ENCODE measurements around the gene GADD45A.

Gene GADD45A

DNA sequence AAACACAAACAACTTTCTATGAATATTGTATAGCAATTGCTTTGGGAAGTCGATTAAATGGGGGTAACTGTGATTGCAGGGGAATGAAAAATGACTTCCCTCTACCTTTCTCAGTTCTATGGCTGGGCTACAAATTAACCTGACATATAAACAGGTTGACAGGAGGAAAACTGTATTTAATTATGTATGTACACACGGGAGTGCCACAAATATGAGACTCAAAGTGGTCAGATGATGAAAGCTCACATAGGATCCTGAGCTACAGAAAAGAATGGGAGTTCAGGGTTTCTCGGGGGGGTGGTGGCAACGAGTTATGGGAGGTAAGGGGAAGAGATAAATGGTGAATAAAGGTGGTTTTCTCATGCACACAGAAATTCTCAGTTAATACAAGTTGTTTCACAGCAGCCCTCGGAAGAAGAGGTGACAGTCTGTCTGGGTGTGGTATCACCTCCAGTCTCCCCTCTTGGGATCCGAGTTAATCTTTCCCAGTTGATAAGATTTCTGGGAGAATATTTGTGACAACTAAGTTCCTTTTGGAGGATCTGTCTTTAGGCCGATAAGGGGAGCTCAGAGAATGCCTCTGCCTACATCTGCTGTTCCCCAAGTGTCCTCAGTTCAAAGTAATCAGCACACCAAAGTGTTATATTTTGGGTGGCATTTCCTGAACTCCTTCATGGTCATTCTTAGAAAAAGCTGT lies 26.3 kb downstream of the GADD45A start:
- no peaks in the 10 kb centered on the region for H3K9me3 ChIP-seq (ENCODE audit: insufficient read depth, low read length)
- no peaks in the 10 kb centered on the region for H3K27me3 ChIP-seq (ENCODE audit: insufficient read depth, insufficient read length)
- no peak overlapping the region for H3K9ac ChIP-seq (ENCODE audit: insufficient read length, low read depth)
- DNase-seq (ENCODE audit: low read depth, low spot score): no peak
- no peak for TF ChIP-seq YY1 (IDR thresholded peaks at IDR 0.05; ENCODE audit: insufficient read depth, insufficient read length)
- no peak for TF ChIP-seq SUZ12 (IDR thresholded peaks at IDR 0.05; ENCODE audit: extremely low read depth, insufficient read depth, insufficient read length)
- no peak for TF ChIP-seq ZNF274 (IDR thresholded peaks at IDR 0.05; ENCODE audit: low read depth, low read length)
- no peak overlapping the region for H3K4me3 ChIP-seq (ENCODE audit: insufficient read length, low read depth)
- no peaks in the 10 kb centered on the region for H3K4me1 ChIP-seq (ENCODE audit: insufficient read depth, insufficient read length)
- H3K36me3 ChIP-seq (ENCODE audit: insufficient read depth, insufficient read length, low read length): peaks cover 8% of the 10 kb centered on the region

DNA sequence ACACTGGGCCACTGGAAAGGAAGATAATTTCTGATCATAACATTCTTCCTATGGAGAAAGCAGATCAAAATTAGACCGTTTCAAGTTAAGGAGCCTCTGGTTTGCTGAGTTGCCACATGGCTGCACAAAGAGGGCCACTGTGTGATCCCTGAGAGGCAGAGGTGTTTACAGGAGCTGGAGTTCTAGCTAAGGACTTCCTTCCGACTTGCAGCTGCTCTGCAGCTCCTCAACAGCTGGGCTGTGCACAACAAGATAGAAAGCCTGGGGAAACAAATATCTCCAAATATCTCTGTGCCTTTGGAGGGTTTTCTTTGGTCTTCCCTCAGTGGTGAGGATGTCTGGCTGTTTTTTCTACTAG lies 26.8 kb downstream of the GADD45A start:
- H3K4me1 ChIP-seq (ENCODE audit: insufficient read depth, insufficient read length): no peaks in the 10 kb centered on the region
- TF ChIP-seq ZNF274 (IDR thresholded peaks at IDR 0.05; ENCODE audit: low read depth, low read length) (no peak), YY1 (IDR thresholded peaks at IDR 0.05; ENCODE audit: insufficient read depth, insufficient read length) (no peak), SUZ12 (IDR thresholded peaks at IDR 0.05; ENCODE audit: extremely low read depth, insufficient read depth, insufficient read length) (no peak)
- no peak overlapping the region for H3K9ac ChIP-seq (ENCODE audit: insufficient read length, low read depth)
- no peak for DNase-seq (ENCODE audit: low read depth, low spot score)
- peaks cover 6% of the 10 kb centered on the region for H3K36me3 ChIP-seq (ENCODE audit: insufficient read depth, insufficient read length, low read length)
- no peaks in the 10 kb centered on the region for H3K27me3 ChIP-seq (ENCODE audit: insufficient read depth, insufficient read length)
- H3K4me3 ChIP-seq (ENCODE audit: insufficient read length, low read depth): no peak overlapping the region
- no peaks in the 10 kb centered on the region for H3K9me3 ChIP-seq (ENCODE audit: insufficient read depth, low read length)

DNA sequence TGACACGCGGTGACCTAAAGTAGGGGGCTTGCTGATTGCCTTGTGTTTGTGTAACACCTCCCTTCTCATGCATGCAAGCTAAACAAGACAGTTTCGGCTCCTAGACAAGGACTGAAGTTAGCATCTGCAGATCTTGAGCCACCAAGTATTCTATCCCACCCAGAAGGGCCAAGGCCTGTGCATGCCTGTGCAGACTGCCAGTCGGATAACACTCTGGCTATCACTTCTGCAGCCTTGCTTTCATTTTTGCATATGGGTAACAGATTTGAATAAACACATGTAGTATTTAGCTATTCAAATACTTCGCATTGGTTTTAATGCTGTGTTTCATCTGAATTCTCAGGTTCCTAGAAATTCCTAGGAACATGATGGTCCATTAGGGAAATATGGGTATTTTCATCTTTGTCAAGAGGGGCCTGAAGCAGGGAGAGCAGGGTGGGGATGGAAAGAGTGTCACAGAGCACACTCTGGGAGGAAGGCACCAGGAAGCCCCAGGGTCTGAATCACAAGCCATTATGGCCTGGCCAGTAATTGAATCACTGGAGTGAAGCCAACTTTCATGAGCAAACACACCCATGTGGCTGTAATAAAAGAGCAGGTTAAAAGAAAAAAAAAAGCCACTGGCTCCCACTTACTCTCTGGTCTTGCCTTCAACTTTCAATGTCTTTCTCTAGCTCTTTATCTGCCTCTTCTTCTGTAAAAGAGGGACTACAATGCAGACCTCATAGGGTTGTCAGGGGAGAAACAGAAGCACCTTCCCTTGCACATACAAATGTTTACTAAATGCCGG lies 28.3 kb downstream of the GADD45A start:
- H3K4me1 ChIP-seq (ENCODE audit: insufficient read depth, insufficient read length): no peaks in the 10 kb centered on the region
- no peak for DNase-seq (ENCODE audit: low read depth, low spot score)
- peaks cover 3% of the 10 kb centered on the region for H3K36me3 ChIP-seq (ENCODE audit: insufficient read depth, insufficient read length, low read length)
- H3K9ac ChIP-seq (ENCODE audit: insufficient read length, low read depth): no peak overlapping the region
- H3K9me3 ChIP-seq (ENCODE audit: insufficient read depth, low read length): no peaks in the 10 kb centered on the region
- H3K4me3 ChIP-seq (ENCODE audit: insufficient read length, low read depth): no peak overlapping the region
- H3K27me3 ChIP-seq (ENCODE audit: insufficient read depth, insufficient read length): no peaks in the 10 kb centered on the region
- TF ChIP-seq SUZ12 (IDR thresholded peaks at IDR 0.05; ENCODE audit: extremely low read depth, insufficient read depth, insufficient read length): no peak
- no peak for TF ChIP-seq YY1 (IDR thresholded peaks at IDR 0.05; ENCODE audit: insufficient read depth, insufficient read length)
- no peak for TF ChIP-seq ZNF274 (IDR thresholded peaks at IDR 0.05; ENCODE audit: low read depth, low read length)

DNA sequence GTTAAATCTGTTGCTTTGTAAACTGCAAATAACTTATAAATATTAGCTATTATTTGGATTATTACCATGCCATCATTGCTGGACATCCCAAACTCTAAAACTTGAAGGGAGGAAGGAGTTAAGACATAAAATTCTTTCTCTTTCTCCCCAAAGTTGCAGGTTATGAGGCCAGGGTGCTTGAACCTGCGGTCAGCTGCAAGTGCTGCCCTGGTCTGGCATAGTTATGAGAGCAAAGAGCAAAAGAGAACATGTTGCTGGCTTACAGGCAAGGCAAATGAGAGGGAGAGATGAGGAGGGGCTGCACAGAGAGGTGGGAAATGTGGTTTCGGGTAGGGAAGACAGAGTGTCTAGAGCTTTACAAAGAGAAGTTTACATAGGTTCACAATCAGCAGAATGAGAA lies 30.8 kb downstream of the GADD45A start:
- Histone ChIP-seq H3K4me3 (ENCODE audit: insufficient read length, low read depth) (no peak overlapping the region), H3K36me3 (ENCODE audit: insufficient read depth, insufficient read length, low read length) (no peaks in the 10 kb centered on the region), H3K9ac (ENCODE audit: insufficient read length, low read depth) (no peak overlapping the region), H3K4me1 (ENCODE audit: insufficient read depth, insufficient read length) (no peaks in the 10 kb centered on the region), H3K9me3 (ENCODE audit: insufficient read depth, low read length) (no peaks in the 10 kb centered on the region), H3K27me3 (ENCODE audit: insufficient read depth, insufficient read length) (no peaks in the 10 kb centered on the region)
- TF ChIP-seq YY1 (IDR thresholded peaks at IDR 0.05; ENCODE audit: insufficient read depth, insufficient read length): no peak
- no peak for TF ChIP-seq SUZ12 (IDR thresholded peaks at IDR 0.05; ENCODE audit: extremely low read depth, insufficient read depth, insufficient read length)
- no peak for TF ChIP-seq ZNF274 (IDR thresholded peaks at IDR 0.05; ENCODE audit: low read depth, low read length)
- no peak for DNase-seq (ENCODE audit: low read depth, low spot score)

DNA sequence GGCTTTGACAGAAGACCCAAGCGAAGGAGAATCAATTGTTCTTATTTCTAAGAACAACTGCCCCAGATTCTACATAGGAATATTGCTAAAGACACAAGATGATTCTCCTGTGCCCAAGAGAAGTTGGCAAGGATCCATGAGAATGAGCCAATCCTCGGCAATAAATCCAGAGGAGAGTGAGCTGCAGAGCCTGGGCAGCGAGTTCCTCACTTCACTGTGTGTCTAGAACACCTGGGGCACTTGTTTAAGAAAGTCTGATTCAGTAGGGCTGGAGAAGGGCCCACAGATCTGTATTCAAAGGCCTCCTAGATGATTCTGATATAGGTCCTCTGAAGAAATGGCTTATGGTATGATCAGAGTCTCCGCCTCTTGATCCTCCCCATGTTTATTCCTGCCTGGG lies 31.8 kb downstream of the GADD45A start:
- Histone ChIP-seq H3K27me3 (ENCODE audit: insufficient read depth, insufficient read length) (no peaks in the 10 kb centered on the region), H3K36me3 (ENCODE audit: insufficient read depth, insufficient read length, low read length) (no peaks in the 10 kb centered on the region), H3K9ac (ENCODE audit: insufficient read length, low read depth) (no peak overlapping the region), H3K9me3 (ENCODE audit: insufficient read depth, low read length) (no peaks in the 10 kb centered on the region), H3K4me3 (ENCODE audit: insufficient read length, low read depth) (no peak overlapping the region), H3K4me1 (ENCODE audit: insufficient read depth, insufficient read length) (no peaks in the 10 kb centered on the region)
- TF ChIP-seq ZNF274 (IDR thresholded peaks at IDR 0.05; ENCODE audit: low read depth, low read length) (no peak), SUZ12 (IDR thresholded peaks at IDR 0.05; ENCODE audit: extremely low read depth, insufficient read depth, insufficient read length) (no peak), YY1 (IDR thresholded peaks at IDR 0.05; ENCODE audit: insufficient read depth, insufficient read length) (no peak)
- no peak for DNase-seq (ENCODE audit: low read depth, low spot score)

DNA sequence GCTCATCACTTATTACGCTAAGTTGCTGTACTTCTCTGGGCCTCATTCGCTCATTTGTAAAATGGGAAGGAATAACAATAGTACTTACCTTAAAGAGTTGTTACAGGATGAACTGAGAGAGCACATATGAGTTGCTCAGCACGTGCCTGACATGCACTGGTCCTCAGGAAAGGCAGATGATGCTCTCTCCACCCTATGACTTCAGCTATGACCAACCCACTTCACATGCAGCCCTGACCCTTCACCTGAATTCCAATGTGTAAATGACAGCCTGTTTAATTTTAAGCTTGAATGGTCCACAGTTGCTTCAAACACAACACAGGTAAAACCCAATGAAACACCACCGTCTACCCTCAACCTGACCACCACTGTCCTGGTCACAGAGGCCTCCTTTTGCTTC lies 32.9 kb downstream of the GADD45A start:
- TF ChIP-seq ZNF274 (IDR thresholded peaks at IDR 0.05; ENCODE audit: low read depth, low read length) (no peak), YY1 (IDR thresholded peaks at IDR 0.05; ENCODE audit: insufficient read depth, insufficient read length) (no peak), SUZ12 (IDR thresholded peaks at IDR 0.05; ENCODE audit: extremely low read depth, insufficient read depth, insufficient read length) (no peak)
- Histone ChIP-seq H3K4me1 (ENCODE audit: insufficient read depth, insufficient read length) (no peaks in the 10 kb centered on the region), H3K27me3 (ENCODE audit: insufficient read depth, insufficient read length) (no peaks in the 10 kb centered on the region), H3K36me3 (ENCODE audit: insufficient read depth, insufficient read length, low read length) (no peaks in the 10 kb centered on the region), H3K4me3 (ENCODE audit: insufficient read length, low read depth) (no peak overlapping the region), H3K9me3 (ENCODE audit: insufficient read depth, low read length) (no peaks in the 10 kb centered on the region), H3K9ac (ENCODE audit: insufficient read length, low read depth) (no peak overlapping the region)
- DNase-seq (ENCODE audit: low read depth, low spot score): no peak
